GM20000 (cell line): ENCODE results near the gene AP5Z1.

Experiments used
- DNase-seq: peaks from one replicate; pipeline ENCODE4 v3.0.0; 2012; ENCODE audit warnings: low spot score
- CTCF ChIP-seq: IDR thresholded peaks from 2 replicates; pipeline ENCODE4 v1.5.1; 2012; ENCODE audit warnings: mild to moderate bottlenecking, control low read depth; ENCODE audit errors: extremely low read depth, missing control alignments

AP5Z1 gene

GRCh38 chr7:4786015-4786414 is 10.6 kb downstream of the AP5Z1 start:
- TF ChIP-seq CTCF = no peak
- no peak for DNase-seq

- no peak for TF ChIP-seq CTCF
- DNase-seq = no peak
Observed at GRCh38 chr7:4787541-4787940, 12.1 kb downstream of the AP5Z1 start.

- no peak for TF ChIP-seq CTCF
- no peak for DNase-seq
Observed at GRCh38 chr7:4787947-4788626, 12.7 kb downstream of the AP5Z1 start.

- no peak for TF ChIP-seq CTCF
- no peak for DNase-seq
Observed at GRCh38 chr7:4788627-4789189, 13.3 kb downstream of the AP5Z1 start.

GRCh38 chr7:4789194-4790077 is 14.0 kb downstream of the AP5Z1 start:
- DNase-seq = no peak
- no peak for TF ChIP-seq CTCF

- TF ChIP-seq CTCF = no peak
- no peak for DNase-seq
Observed at GRCh38 chr7:4790078-4790465, 14.6 kb downstream of the AP5Z1 start.

- DNase-seq = no peak
- TF ChIP-seq CTCF = no peak
Observed at GRCh38 chr7:4790516-4790991, 15.1 kb downstream of the AP5Z1 start.
